Esophagus squamous epithelium (tissue), 5 donors: ENCODE data around the gene ATXN2. TPM values are rescaled to one million over a fixed set of nuclear protein-coding genes. Genes with fewer than 3 reads are reported as not detected.

Source experiments
- DNase-seq: peaks from one replicate; lab custom pipeline; 2025; lab: John Stamatoyannopoulos, UW
- H3K27ac ChIP-seq, 4 donors: fragments of 200-600 bp; sonication (generic); one replicate each; pipeline ENCODE4 v1.5.1; 2016 to 2019; ENCODE audit warnings: mild to moderate bottlenecking in 1 of 4
- H3K27me3 ChIP-seq, 4 donors: fragments of 200-600 bp; sonication (generic); 1 replicate in 3 of 4; 2 replicates in 1 of 4; pipeline versions ENCODE4 v1.5.1 to v1.6.0; 2017 to 2021; ENCODE audit warnings: antibody characterized with exemption in 1 of 4
- H3K36me3 ChIP-seq, 3 donors: fragments of 200-600 bp; sonication (generic); one replicate each; pipeline ENCODE4 v1.5.1; 2016 to 2019
- H3K4me1 ChIP-seq, 3 donors: fragments of 200-600 bp; sonication (generic); one replicate each; pipeline ENCODE4 v1.5.1; 2017 to 2019
- H3K4me3 ChIP-seq, 4 donors: fragments of 200-600 bp; sonication (generic); 1 replicate in 3 of 4; 2 replicates in 1 of 4; pipeline ENCODE4 v1.5.1; 2016 to 2019; ENCODE audit warnings: mild to moderate bottlenecking in 2 of 4, moderate library complexity in 1 of 4
- H3K9me3 ChIP-seq, 3 donors: fragments of 200-600 bp; sonication (generic); one replicate each; pipeline ENCODE4 v1.5.1; 2016 to 2019
- CTCF ChIP-seq, 6 experiments: fragments of 450-650 bp in 4 of 6; fragments of 200-600 bp in 2 of 6; sonication (generic) in 2 of 6; IDR thresholded peaks; one replicate each; pipeline ENCODE4 v1.5.1; 2016 to 2019; ENCODE audit warnings: antibody characterized with exemption in 6 of 6, mild to moderate bottlenecking in 4 of 6, moderate library complexity in 4 of 6
- POLR2A ChIP-seq, 4 donors: fragments of 450-650 bp; IDR thresholded peaks; one replicate each; pipeline ENCODE4 v1.6.1; 2017; ENCODE audit warnings: antibody characterized with exemption in 4 of 4, mild to moderate bottlenecking in 4 of 4, moderate library complexity in 3 of 4
- WGBS, 2 donors: methylation state at CpG; one replicate each; pipeline ENCODE4 v1.1.5; 2018; 5-methylcytosine and 5-hydroxymethylcytosine counted together
- intact Hi-C: fragments of 100-400 bp; cut with DNase I; formaldehyde crosslinking; loops from one replicate; pipeline ENCODE4 v1.15.0; 2022
- total RNA-seq, 4 donors: library from RNA; depleted of rRNA; stranded (reverse); fragments of >200 nt; gene quantifications; one replicate each; pipeline ENCODE4 v1.1.0, GENCODE V29; 2016
- donor health status: DM: yes; HTN: yes; CAD: no.

ATXN2 gene
- total RNA-seq, 4 donors from 2014 or later = 11.4 to 36.2 (median 25.4) TPM

- Histone ChIP-seq H3K27me3 (no peaks in the 10 kb centered on the region), H3K4me1 (peaks cover 15 to 91% (median 50%) of the 10 kb centered on the region in 3 donors), H3K9me3 (no peaks in the 10 kb centered on the region), H3K4me3 (no peak overlapping the region), H3K36me3 (peaks cover 4 to 91% (median 10%) of the 10 kb centered on the region in 3 donors), H3K27ac (peak overlapping the region in 3 of 4 donors; percentile 67 to 74 (median 70))
- DNase-seq = no peak
- TF ChIP-seq CTCF (IDR thresholded peaks at IDR 0.05) (no peak), POLR2A (IDR thresholded peaks at IDR 0.05) (no peak)
- 35 to 48% methylated on average over 2 to 4 of the region's 6 CpGs for WGBS, 2 donors
- intact Hi-C loops = loop anchor here (5.0 kb wide), 1 partner anchor 44 kb away; no protein-coding TSS in a partner anchor
Observed at GRCh38 chr12:111445726-111446581, 153.2 kb downstream of the ATXN2 start.

GRCh38 chr12:111444925-111445725 lies 154.0 kb downstream of the ATXN2 start:
- peak; percentile 39 for DNase-seq
- H3K4me3 ChIP-seq = no peak overlapping the region
- peaks cover 15 to 92% (median 55%) of the 10 kb centered on the region in 3 donors for H3K4me1 ChIP-seq
- intact Hi-C loops = loop anchor here (5.0 kb wide), 1 partner anchor 43 kb away; no protein-coding TSS in a partner anchor
- H3K9me3 ChIP-seq = no peaks in the 10 kb centered on the region
- WGBS, 2 donors = 19 to 60% methylated on average over 5 to 8 of the region's 11 CpGs
- TF ChIP-seq CTCF (IDR thresholded peaks at IDR 0.05) (peak in 2 of 6 experiments; percentile 8 to 11), POLR2A (IDR thresholded peaks at IDR 0.05) (no peak)
- H3K27me3 ChIP-seq = no peaks in the 10 kb centered on the region
- peaks cover 3 to 82% (median 4%) of the 10 kb centered on the region in 3 donors for H3K36me3 ChIP-seq
- H3K27ac ChIP-seq = peak overlapping the region; percentile 5 to 74 (median 68)

- Histone ChIP-seq H3K27me3 (no peaks in the 10 kb centered on the region), H3K4me1 (peaks cover 15 to 95% (median 58%) of the 10 kb centered on the region in 3 donors), H3K9me3 (no peaks in the 10 kb centered on the region), H3K4me3 (no peak overlapping the region), H3K27ac (peak overlapping the region; percentile 5 to 74 (median 68)), H3K36me3 (peaks cover 3 to 75% (median 4%) of the 10 kb centered on the region in 3 donors)
- no peak for DNase-seq
- TF ChIP-seq POLR2A (IDR thresholded peaks at IDR 0.05) (no peak), CTCF (IDR thresholded peaks at IDR 0.05) (no peak)
- intact Hi-C loops = no loop called here
- WGBS, 2 donors = 62 to 79% methylated on average over 3 of the region's 8 CpGs
Observed at GRCh38 chr12:111444314-111444924, 154.7 kb downstream of the ATXN2 start.

- H3K36me3 ChIP-seq = peaks cover 3 to 67% (median 4%) of the 10 kb centered on the region in 3 donors
- intact Hi-C loops = no loop called here
- no peaks in the 10 kb centered on the region for H3K9me3 ChIP-seq
- 59 to 69% methylated on average over 7 of the region's 7 CpGs for WGBS, 2 donors
- no peak for DNase-seq
- TF ChIP-seq POLR2A (IDR thresholded peaks at IDR 0.05) (no peak), CTCF (IDR thresholded peaks at IDR 0.05) (no peak)
- no peaks in the 10 kb centered on the region for H3K27me3 ChIP-seq
- H3K4me1 ChIP-seq = peaks cover 15 to 96% (median 59%) of the 10 kb centered on the region in 3 donors
- H3K27ac ChIP-seq = peak overlapping the region in 3 of 4 donors; percentile 58 to 70 (median 67)
- no peak overlapping the region for H3K4me3 ChIP-seq
Observed at GRCh38 chr12:111443586-111443985, 155.5 kb downstream of the ATXN2 start.
